C4-2B (cell line): ENCODE measurements around the gene FHOD3.

ENCODE experiments used
- ZFX ChIP-seq: fragments of 450-650 bp; IDR thresholded peaks from 2 replicates; pipeline ENCODE4 v1.6.1; 2017
- TF ChIP-seq, protein P1 (sequence below): fragments of 450-650 bp; conservative IDR thresholded peaks from 2 replicates; pipeline ENCODE4 v1.5.1; 2017; ENCODE audit warnings: mild to moderate bottlenecking

DNA sequence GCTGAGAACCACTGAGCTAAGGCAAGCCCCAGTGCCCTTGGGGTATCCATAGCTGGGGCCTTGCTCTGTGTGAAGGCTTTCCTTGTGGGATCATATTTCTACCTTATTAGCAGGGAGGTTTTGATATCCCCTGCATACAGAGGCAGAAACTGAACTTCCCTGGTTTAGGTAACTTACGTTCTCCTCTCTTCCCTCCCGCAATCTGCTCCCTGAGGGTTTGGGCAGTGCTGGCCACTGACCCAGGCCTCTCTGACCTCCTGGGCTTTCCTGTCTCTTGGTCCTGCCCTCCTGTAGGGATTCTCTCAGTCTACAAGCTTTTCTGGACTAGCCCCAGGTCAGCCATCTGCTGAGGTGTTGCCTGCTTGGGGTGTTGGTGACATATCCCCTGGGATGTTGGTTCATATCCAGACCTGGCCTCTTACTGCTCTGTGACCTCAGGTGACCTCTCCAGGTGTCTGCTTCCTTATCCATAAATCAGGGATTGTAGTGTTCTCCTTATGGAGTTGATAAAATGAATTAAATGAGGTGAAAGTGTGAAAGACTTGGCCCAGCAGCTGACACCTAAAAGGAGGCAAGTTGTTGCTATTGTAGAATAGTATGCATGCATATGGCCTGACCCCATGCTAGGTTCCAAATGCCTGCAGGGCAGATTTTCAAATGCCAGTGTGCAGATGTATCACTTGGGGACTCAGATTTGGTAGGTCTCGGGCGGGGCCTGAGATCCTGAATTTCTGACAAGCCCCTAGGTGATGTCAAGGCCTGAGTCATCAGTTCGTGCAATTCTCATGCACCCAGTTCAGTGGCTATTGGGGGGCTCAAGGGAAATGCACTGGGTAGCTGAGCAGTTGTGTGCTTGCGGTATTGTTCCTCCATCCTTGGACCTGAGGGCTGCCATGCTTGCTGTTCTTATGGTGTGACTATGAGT is 106.6 kb downstream of the FHOD3 start:
- TF ChIP-seq, protein P1, sequence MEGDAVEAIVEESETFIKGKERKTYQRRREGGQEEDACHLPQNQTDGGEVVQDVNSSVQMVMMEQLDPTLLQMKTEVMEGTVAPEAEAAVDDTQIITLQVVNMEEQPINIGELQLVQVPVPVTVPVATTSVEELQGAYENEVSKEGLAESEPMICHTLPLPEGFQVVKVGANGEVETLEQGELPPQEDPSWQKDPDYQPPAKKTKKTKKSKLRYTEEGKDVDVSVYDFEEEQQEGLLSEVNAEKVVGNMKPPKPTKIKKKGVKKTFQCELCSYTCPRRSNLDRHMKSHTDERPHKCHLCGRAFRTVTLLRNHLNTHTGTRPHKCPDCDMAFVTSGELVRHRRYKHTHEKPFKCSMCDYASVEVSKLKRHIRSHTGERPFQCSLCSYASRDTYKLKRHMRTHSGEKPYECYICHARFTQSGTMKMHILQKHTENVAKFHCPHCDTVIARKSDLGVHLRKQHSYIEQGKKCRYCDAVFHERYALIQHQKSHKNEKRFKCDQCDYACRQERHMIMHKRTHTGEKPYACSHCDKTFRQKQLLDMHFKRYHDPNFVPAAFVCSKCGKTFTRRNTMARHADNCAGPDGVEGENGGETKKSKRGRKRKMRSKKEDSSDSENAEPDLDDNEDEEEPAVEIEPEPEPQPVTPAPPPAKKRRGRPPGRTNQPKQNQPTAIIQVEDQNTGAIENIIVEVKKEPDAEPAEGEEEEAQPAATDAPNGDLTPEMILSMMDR: no peak
- TF ChIP-seq ZFX: no peak
